ENCODE data around the gene AMMECR1L.
"Not testable (repeated sequence)": the region's sequence is repeated elsewhere in the genome, so short reads cannot be mapped to it uniquely, and the experiment has no call there.

DNA sequence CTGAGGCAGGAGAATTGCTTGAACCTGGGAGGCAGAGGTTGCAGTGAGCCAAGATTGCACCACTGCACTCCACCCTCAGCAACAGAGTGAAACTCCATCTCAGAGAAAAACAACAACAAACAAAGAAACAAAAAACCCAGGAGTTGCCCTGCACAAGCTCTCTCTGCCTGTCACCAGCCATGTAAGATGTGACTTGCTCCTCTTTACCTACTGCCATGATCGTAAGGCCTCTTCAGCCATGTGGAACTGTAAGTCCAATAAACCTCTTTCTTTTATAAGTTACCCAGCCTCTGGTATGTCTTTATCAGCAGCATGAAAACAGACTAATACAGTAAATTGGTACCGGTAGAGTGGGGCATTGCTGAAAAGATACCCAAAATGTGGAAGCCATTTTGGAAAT lies 59.0 kb downstream of the AMMECR1L start:
- not testable (repeated sequence) for TF ChIP-seq POLR2A, CTCF, POLR2AphosphoS5 (IDR thresholded peaks at IDR 0.05)

Data from prostate gland (tissue), 2 donors.